ENCODE measurements around the gene NPNT. TPM values are rescaled to one million over a fixed set of nuclear protein-coding genes. Genes with fewer than 3 reads are reported as not detected.

NPNT gene
- total RNA-seq, 4 donors from 2014 or later: 15.6 to 53.8 (median 40.7) TPM

- no peak for DNase-seq (ENCODE audit: low spot score in 2 of 2)
- Histone ChIP-seq H3K4me1 (no peaks in the 10 kb centered on the region), H3K4me3 (no peak overlapping the region), H3K27me3 (no peaks in the 10 kb centered on the region), H3K9me3 (peaks cover 0 to 3% (median 0%) of the 10 kb centered on the region in 4 donors), H3K27ac (peak overlapping the region in 2 of 4 donors; percentile 25 to 50), H3K36me3 (no peaks in the 10 kb centered on the region)
- TF ChIP-seq, protein P1, sequence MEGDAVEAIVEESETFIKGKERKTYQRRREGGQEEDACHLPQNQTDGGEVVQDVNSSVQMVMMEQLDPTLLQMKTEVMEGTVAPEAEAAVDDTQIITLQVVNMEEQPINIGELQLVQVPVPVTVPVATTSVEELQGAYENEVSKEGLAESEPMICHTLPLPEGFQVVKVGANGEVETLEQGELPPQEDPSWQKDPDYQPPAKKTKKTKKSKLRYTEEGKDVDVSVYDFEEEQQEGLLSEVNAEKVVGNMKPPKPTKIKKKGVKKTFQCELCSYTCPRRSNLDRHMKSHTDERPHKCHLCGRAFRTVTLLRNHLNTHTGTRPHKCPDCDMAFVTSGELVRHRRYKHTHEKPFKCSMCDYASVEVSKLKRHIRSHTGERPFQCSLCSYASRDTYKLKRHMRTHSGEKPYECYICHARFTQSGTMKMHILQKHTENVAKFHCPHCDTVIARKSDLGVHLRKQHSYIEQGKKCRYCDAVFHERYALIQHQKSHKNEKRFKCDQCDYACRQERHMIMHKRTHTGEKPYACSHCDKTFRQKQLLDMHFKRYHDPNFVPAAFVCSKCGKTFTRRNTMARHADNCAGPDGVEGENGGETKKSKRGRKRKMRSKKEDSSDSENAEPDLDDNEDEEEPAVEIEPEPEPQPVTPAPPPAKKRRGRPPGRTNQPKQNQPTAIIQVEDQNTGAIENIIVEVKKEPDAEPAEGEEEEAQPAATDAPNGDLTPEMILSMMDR (IDR thresholded peaks at IDR 0.05): no peak
- no peak for TF ChIP-seq POLR2A (IDR thresholded peaks at IDR 0.05)
- TF ChIP-seq EP300 (IDR thresholded peaks at IDR 0.05): no peak
- WGBS, 2 donors: 64 to 73% methylated on average over 2 of the region's 2 CpGs
Measured at GRCh38 chr4:105989485-105990242, 94.4 kb downstream of the NPNT start.

DNA sequence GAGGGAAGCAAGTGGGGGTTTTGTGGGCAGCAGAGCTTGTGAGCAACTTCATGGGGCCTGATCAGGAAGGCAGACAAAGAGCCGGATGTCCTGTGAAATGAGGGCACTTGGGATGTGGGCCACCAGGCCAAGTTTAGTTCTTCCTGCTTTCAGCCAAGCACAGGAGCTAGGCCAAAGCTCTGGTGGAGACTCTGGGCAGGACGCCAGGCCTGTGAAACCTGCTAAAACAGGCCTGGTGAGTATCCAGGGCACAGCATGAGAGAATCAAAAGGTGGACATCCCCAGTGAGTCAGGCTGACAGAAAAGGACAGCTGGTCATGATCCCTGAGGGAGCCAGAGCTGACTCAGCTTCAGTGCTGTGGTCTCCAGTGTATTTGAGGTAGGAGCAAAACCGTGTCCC is 95.7 kb downstream of the NPNT start:
- no peak overlapping the region for H3K4me3 ChIP-seq
- peak overlapping the region in 2 of 4 donors; percentile 25 to 50 for H3K27ac ChIP-seq
- DNase-seq (ENCODE audit: low spot score in 2 of 2): peak in 1 of 2 donors; percentile 23
- WGBS, 2 donors: 72 to 80% methylated on average over 3 of the region's 3 CpGs
- H3K36me3 ChIP-seq: no peaks in the 10 kb centered on the region
- no peaks in the 10 kb centered on the region for H3K4me1 ChIP-seq
- H3K27me3 ChIP-seq: no peaks in the 10 kb centered on the region
- TF ChIP-seq POLR2A (IDR thresholded peaks at IDR 0.05) (no peak), EP300 (IDR thresholded peaks at IDR 0.05) (peak in 1 of 2 donors; percentile 41)
- no peaks in the 10 kb centered on the region for H3K9me3 ChIP-seq

GRCh38 chr4:105991726-105992125 is 96.5 kb downstream of the NPNT start:
- TF ChIP-seq POLR2A (IDR thresholded peaks at IDR 0.05) (no peak), EP300 (IDR thresholded peaks at IDR 0.05) (no peak)
- TF ChIP-seq, protein P1 (IDR thresholded peaks at IDR 0.05): no peak
- Histone ChIP-seq H3K27ac (no peak overlapping the region), H3K9me3 (no peaks in the 10 kb centered on the region), H3K4me1 (no peaks in the 10 kb centered on the region), H3K4me3 (no peak overlapping the region), H3K27me3 (no peaks in the 10 kb centered on the region), H3K36me3 (no peaks in the 10 kb centered on the region)
- no peak for DNase-seq (ENCODE audit: low spot score in 2 of 2)
- 90 to 97% methylated on average over 8 of the region's 8 CpGs for WGBS, 2 donors

GRCh38 chr4:105992641-105993305 is 97.5 kb downstream of the NPNT start:
- no peak for DNase-seq (ENCODE audit: low spot score in 2 of 2)
- 90 to 92% methylated on average over 2 of the region's 2 CpGs for WGBS, 2 donors
- no peaks in the 10 kb centered on the region for H3K36me3 ChIP-seq
- TF ChIP-seq POLR2A (IDR thresholded peaks at IDR 0.05) (no peak), EP300 (IDR thresholded peaks at IDR 0.05) (no peak)
- TF ChIP-seq, protein P1 (IDR thresholded peaks at IDR 0.05): no peak
- no peak overlapping the region for H3K27ac ChIP-seq
- H3K27me3 ChIP-seq: no peaks in the 10 kb centered on the region
- H3K9me3 ChIP-seq: no peaks in the 10 kb centered on the region
- no peak overlapping the region for H3K4me3 ChIP-seq
- no peaks in the 10 kb centered on the region for H3K4me1 ChIP-seq

DNA sequence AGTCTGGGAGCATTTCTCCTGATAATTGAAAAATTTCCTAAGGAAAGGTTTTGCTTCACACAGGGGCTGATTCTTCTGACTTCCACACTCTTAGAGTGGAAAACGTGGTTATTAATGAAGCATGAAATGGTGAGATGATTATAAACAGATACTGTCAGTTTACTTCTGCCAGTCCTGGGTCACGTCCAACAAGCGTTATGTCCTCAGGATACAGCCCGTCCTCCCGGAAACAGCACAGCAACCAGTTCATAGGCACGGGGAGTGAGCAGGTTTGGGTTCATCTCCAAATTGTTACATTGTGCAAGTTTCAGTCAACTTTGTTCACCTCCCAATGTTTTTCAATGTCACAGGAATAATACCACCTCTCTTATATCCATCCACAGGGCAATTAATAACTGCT is 98.8 kb downstream of the NPNT start:
- Histone ChIP-seq H3K4me1 (no peaks in the 10 kb centered on the region), H3K27me3 (no peaks in the 10 kb centered on the region), H3K9me3 (no peaks in the 10 kb centered on the region), H3K36me3 (no peaks in the 10 kb centered on the region), H3K4me3 (no peak overlapping the region), H3K27ac (no peak overlapping the region)
- 40 to 61% methylated on average over 6 of the region's 6 CpGs for WGBS, 2 donors
- no peak for TF ChIP-seq EP300 (IDR thresholded peaks at IDR 0.05)
- TF ChIP-seq, protein P1 (IDR thresholded peaks at IDR 0.05): no peak
- no peak for TF ChIP-seq POLR2A (IDR thresholded peaks at IDR 0.05)
- no peak for DNase-seq (ENCODE audit: low spot score in 2 of 2)

Data from tibial nerve (tissue), 4 donors.